Activated T-cell treated with anti-CD3 and anti-CD28 coated beads, Interleukin-2, amount 50 U/mL, for 72 hours (primary cell): Measurements from ENCODE around the gene ZNF175. TPM values are rescaled to one million over a fixed set of nuclear protein-coding genes. Genes with fewer than 3 reads are reported as not detected.

ENCODE experiments used
- ATAC-seq, 2 donors: fragments of 150-1000 bp; cut with Tn5 transposase; replicated peaks in 1 of 2; 2 replicates each; pipeline ENCODE4 v1.10.0; 2021; ENCODE audit warnings: moderate library complexity in 2 of 2, mild to moderate bottlenecking in 1 of 2
- DNase-seq, 2 donors: peaks; one replicate each; pipeline ENCODE4 v3.0.0; 2021 to 2022; ENCODE audit warnings: mixed read lengths in 1 of 2
- H3K27ac Mint-ChIP-seq: one replicate; pipeline ENCODE4 v1.8.0; 2022; ENCODE audit warnings: mild to moderate bottlenecking, moderate library complexity, mixed read lengths
- H3K27me3 Mint-ChIP-seq: one replicate; pipeline ENCODE4 v1.8.0; 2022; ENCODE audit warnings: low read depth, mixed read lengths
- H3K36me3 Mint-ChIP-seq, 2 donors: one replicate each; pipeline ENCODE4 v1.8.0; 2022; ENCODE audit warnings: mixed read lengths in 2 of 2, mild to moderate bottlenecking in 1 of 2; ENCODE audit not compliant: insufficient read depth in 2 of 2
- H3K4me1 Mint-ChIP-seq: one replicate; pipeline ENCODE4 v1.8.0; 2022; ENCODE audit warnings: low read depth, mixed read lengths
- H3K4me3 Mint-ChIP-seq, 2 donors: one replicate each; pipeline ENCODE4 v1.8.0; 2022; ENCODE audit warnings: mild to moderate bottlenecking in 2 of 2, mixed read lengths in 2 of 2, moderate library complexity in 2 of 2
- H3K9me3 Mint-ChIP-seq, 2 donors: one replicate each; pipeline ENCODE4 v1.8.0; 2022; ENCODE audit warnings: mixed read lengths in 2 of 2
- total RNA-seq, 2 donors: library from RNA; stranded (reverse); gene quantifications; one replicate each; pipeline ENCODE4 v1.2.3, GENCODE V29; 2022

Gene ZNF175
- total RNA-seq, 2 donors from 2014 or later = 11.1 to 13.3 TPM

GRCh38 chr19:51587264-51588191 is 16.4 kb downstream of the ZNF175 start:
- no peak overlapping the region for H3K4me3 Mint-ChIP-seq
- H3K27me3 Mint-ChIP-seq = no peaks in the 10 kb centered on the region
- H3K4me1 Mint-ChIP-seq = no peaks in the 10 kb centered on the region
- peaks cover 26 to 34% of the 10 kb centered on the region in 2 donors for H3K9me3 Mint-ChIP-seq
- ATAC-seq = no peak
- DNase-seq = no peak
- no peak overlapping the region for H3K27ac Mint-ChIP-seq
- peaks cover 42 to 60% of the 10 kb centered on the region in 2 donors for H3K36me3 Mint-ChIP-seq

- Mint-ChIP-seq H3K36me3 (peaks cover 33 to 42% of the 10 kb centered on the region in 2 donors), H3K4me1 (peaks cover 13% of the 10 kb centered on the region), H3K4me3 (no peak overlapping the region), H3K9me3 (peaks cover 21 to 27% of the 10 kb centered on the region in 2 donors), H3K27ac (no peak overlapping the region), H3K27me3 (no peaks in the 10 kb centered on the region)
- ATAC-seq (no peak), DNase-seq (no peak)
Measured at GRCh38 chr19:51589511-51589910, 18.4 kb downstream of the ZNF175 start.

- DNase-seq (no peak), ATAC-seq (no peak)
- Mint-ChIP-seq H3K36me3 (peaks cover 31 to 38% of the 10 kb centered on the region in 2 donors), H3K27ac (no peak overlapping the region), H3K4me1 (peaks cover 22% of the 10 kb centered on the region), H3K4me3 (no peak overlapping the region), H3K9me3 (peaks cover 19 to 27% of the 10 kb centered on the region in 2 donors), H3K27me3 (no peaks in the 10 kb centered on the region)
Measured at GRCh38 chr19:51590441-51590840, 19.4 kb downstream of the ZNF175 start.

GRCh38 chr19:51592521-51592920 is 21.4 kb downstream of the ZNF175 start:
- ATAC-seq (no peak), DNase-seq (no peak)
- H3K27ac Mint-ChIP-seq = no peak overlapping the region
- H3K4me3 Mint-ChIP-seq = peak overlapping the region; percentile 11 to 17
- peaks cover 11 to 17% of the 10 kb centered on the region in 2 donors for H3K36me3 Mint-ChIP-seq
- peaks cover 2 to 12% of the 10 kb centered on the region in 2 donors for H3K9me3 Mint-ChIP-seq
- no peaks in the 10 kb centered on the region for H3K27me3 Mint-ChIP-seq
- peaks cover 24% of the 10 kb centered on the region for H3K4me1 Mint-ChIP-seq

- Mint-ChIP-seq H3K36me3 (peaks cover 8 to 11% of the 10 kb centered on the region in 2 donors), H3K9me3 (peaks cover 2 to 12% of the 10 kb centered on the region in 2 donors), H3K27me3 (peaks cover 4% of the 10 kb centered on the region), H3K27ac (no peak overlapping the region), H3K4me3 (peak overlapping the region; percentile 92), H3K4me1 (peaks cover 24% of the 10 kb centered on the region)
- DNase-seq (no peak), ATAC-seq (no peak)
Measured at GRCh38 chr19:51593138-51593890, 22.2 kb downstream of the ZNF175 start.

GRCh38 chr19:51593969-51594773 is 23.1 kb downstream of the ZNF175 start:
- ATAC-seq (peak; percentile 100), DNase-seq (peak; percentile 96 to 97)
- H3K9me3 Mint-ChIP-seq = peaks cover 2 to 10% of the 10 kb centered on the region in 2 donors
- H3K4me3 Mint-ChIP-seq = peak overlapping the region; percentile 92
- H3K27ac Mint-ChIP-seq = peak overlapping the region; percentile 87
- H3K27me3 Mint-ChIP-seq = peaks cover 5% of the 10 kb centered on the region
- peaks cover 8 to 11% of the 10 kb centered on the region in 2 donors for H3K36me3 Mint-ChIP-seq
- peaks cover 24% of the 10 kb centered on the region for H3K4me1 Mint-ChIP-seq

GRCh38 chr19:51594774-51595109 is 23.7 kb downstream of the ZNF175 start:
- peaks cover 7 to 8% of the 10 kb centered on the region in 2 donors for H3K36me3 Mint-ChIP-seq
- H3K4me3 Mint-ChIP-seq = peak overlapping the region; percentile 92
- peaks cover 24% of the 10 kb centered on the region for H3K4me1 Mint-ChIP-seq
- DNase-seq = no peak
- H3K27me3 Mint-ChIP-seq = peaks cover 8% of the 10 kb centered on the region
- H3K9me3 Mint-ChIP-seq = peaks cover 2 to 10% of the 10 kb centered on the region in 2 donors
- peak overlapping the region; percentile 87 for H3K27ac Mint-ChIP-seq
- ATAC-seq = peak in 1 of 2 donors; percentile 10

GRCh38 chr19:51595190-51596175 is 24.4 kb downstream of the ZNF175 start:
- Mint-ChIP-seq H3K27me3 (peaks cover 15% of the 10 kb centered on the region), H3K4me3 (peak overlapping the region; percentile 92), H3K36me3 (peaks cover 6 to 7% of the 10 kb centered on the region in 2 donors), H3K27ac (no peak overlapping the region), H3K9me3 (peaks cover 2 to 10% of the 10 kb centered on the region in 2 donors), H3K4me1 (peaks cover 24% of the 10 kb centered on the region)
- no peak for DNase-seq
- no peak for ATAC-seq

- DNase-seq = no peak
- peaks cover 6 to 9% of the 10 kb centered on the region in 2 donors for H3K36me3 Mint-ChIP-seq
- H3K4me1 Mint-ChIP-seq = peaks cover 22% of the 10 kb centered on the region
- peaks cover 2 to 9% of the 10 kb centered on the region in 2 donors for H3K9me3 Mint-ChIP-seq
- peaks cover 26% of the 10 kb centered on the region for H3K27me3 Mint-ChIP-seq
- ATAC-seq = no peak
- no peak overlapping the region for H3K4me3 Mint-ChIP-seq
- H3K27ac Mint-ChIP-seq = no peak overlapping the region
Measured at GRCh38 chr19:51598159-51598915, 27.3 kb downstream of the ZNF175 start.

GRCh38 chr19:51599084-51599483 is 28.0 kb downstream of the ZNF175 start:
- Mint-ChIP-seq H3K36me3 (peaks cover 6 to 8% of the 10 kb centered on the region in 2 donors), H3K27me3 (peaks cover 28% of the 10 kb centered on the region), H3K9me3 (peaks cover 2 to 9% of the 10 kb centered on the region in 2 donors), H3K4me3 (no peak overlapping the region), H3K27ac (no peak overlapping the region), H3K4me1 (peaks cover 15% of the 10 kb centered on the region)
- ATAC-seq (no peak), DNase-seq (no peak)

- H3K4me3 Mint-ChIP-seq = no peak overlapping the region
- no peak overlapping the region for H3K27ac Mint-ChIP-seq
- peaks cover 2% of the 10 kb centered on the region in 2 donors for H3K36me3 Mint-ChIP-seq
- ATAC-seq = peak; percentile 45 to 71
- H3K9me3 Mint-ChIP-seq = peaks cover 2 to 4% of the 10 kb centered on the region in 2 donors
- peaks cover 41% of the 10 kb centered on the region for H3K27me3 Mint-ChIP-seq
- peaks cover 6% of the 10 kb centered on the region for H3K4me1 Mint-ChIP-seq
- DNase-seq = peak; percentile 14 to 23
Measured at GRCh38 chr19:51600940-51601580, 30.0 kb downstream of the ZNF175 start.
